AG04449 (cell line): ENCODE data around the gene HOXA13.
A peak's percentile ranks its signal among the peaks of the same experiment; 100 is the strongest.

ENCODE experiments used
- CTCF ChIA-PET: fragments of 350-600 bp; formaldehyde crosslinking; extraction: SDS; loops from one replicate; lab custom pipeline; 2021; ENCODE audit warnings: antibody characterized with exemption; lab: Yijun Ruan, JAX
- POLR2A ChIA-PET: fragments of 400-600, 350-600 bp; formaldehyde crosslinking; extraction: SDS; loops from one replicate; lab custom pipeline; 2020; ENCODE audit warnings: antibody characterized with exemption, inconsistent platforms; lab: Yijun Ruan, JAX
- DNase-seq: peaks from one replicate; pipeline ENCODE4 v3.0.0-alpha.2; 2010; ENCODE audit warnings: low read depth, low spot score
- H3K4me3 ChIP-seq: 2 replicates; pipeline ENCODE4 v1.5.1; 2011; ENCODE audit warnings: low read depth, mild to moderate bottlenecking, control low read depth, low read length
- CTCF ChIP-seq: IDR thresholded peaks from one replicate; pipeline ENCODE4 v1.5.1; 2011; ENCODE audit warnings: mild to moderate bottlenecking, moderate library complexity, low read length, control low read depth, inconsistent platforms; ENCODE audit not compliant: insufficient read depth; ENCODE audit errors: missing control alignments

HOXA13 gene

DNA sequence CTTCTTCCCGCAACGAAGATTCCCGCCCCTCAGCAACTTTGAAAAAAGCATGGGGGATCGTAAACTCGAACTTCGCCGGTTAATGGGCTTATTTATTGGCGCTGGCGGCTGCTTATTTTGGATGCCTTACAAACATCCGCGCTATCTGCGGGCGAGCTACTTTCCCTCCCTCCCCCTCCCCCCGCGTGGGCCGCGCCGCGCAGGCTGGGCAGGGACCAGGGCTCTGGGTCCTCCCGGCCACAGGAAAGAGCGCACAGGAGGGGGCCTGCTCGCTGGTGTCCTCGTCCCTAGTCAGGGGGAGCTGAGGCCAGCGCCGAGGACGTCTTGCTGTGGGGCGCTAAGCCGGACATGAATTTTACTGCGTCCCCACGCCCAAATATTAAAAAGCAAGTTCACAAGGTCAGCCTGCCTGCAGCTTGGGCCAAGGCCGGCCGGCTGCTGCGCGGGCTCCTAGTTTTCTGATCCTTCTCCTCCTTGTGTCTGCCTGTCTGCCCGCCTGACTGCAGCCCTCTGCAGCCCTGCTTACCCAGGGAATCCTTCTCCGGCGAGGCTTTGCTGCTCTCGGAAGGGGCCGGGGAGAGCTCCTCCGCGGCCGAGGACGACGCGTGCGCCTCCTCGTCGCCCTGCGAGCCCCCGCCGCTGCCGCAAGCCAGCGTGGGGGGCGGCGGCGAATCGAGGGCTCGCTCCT, 26.9 kb downstream of the HOXA13 start:
- ChIA-PET POLR2A (interaction anchor here (0.8 to 5.5 kb wide), 3 partner anchors 9 to 11 kb away, joined by 3 to 33 read pairs (median 9); partner anchors contain the start of gene HOXA11), CTCF (interaction anchor here (1.3 to 9.5 kb wide), 5 partner anchors 9 to 22 kb away, joined by 3 to 117 read pairs (median 3); partner anchors contain the start of genes HOXA3, HOXA7 and HOXA9)
- DNase-seq: no peak
- peak overlapping the region; percentile 75 for H3K4me3 ChIP-seq
- no peak for TF ChIP-seq CTCF

DNA sequence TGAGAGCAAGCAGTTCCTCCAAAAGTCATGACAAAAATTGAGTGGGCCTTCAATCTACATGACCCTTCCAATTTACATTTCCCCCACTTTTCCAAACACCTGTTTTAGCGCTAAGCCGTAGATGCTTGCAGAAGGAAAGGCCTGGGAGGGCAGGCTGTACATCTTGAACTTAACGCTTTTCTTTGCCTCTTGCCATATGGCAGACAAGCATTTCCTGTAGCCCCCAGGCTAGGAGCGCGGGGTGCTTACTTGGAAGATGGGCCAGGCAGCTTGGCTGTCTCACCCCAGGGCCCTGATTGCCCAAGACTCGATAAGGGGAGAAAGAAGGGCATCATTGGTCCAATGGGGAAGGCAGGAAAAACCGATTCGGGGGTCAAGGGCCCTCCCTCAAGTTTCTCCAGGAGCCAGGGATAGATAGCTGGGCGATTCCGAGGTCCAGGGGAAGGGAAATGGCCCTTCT, 27.5 kb downstream of the HOXA13 start:
- no peak for DNase-seq
- TF ChIP-seq CTCF: no peak
- ChIA-PET CTCF (interaction anchor here (1.0 to 9.5 kb wide), 8 partner anchors 6 to 1321 kb away, joined by 3 to 117 read pairs (median 3); partner anchors contain the start of genes HOXA3, HOXA7 and HOXA9), POLR2A (interaction anchor here (0.8 to 5.5 kb wide), 4 partner anchors 8 to 1316 kb away, joined by 3 to 33 read pairs (median 8); partner anchors contain the start of gene HOXA11)
- peak overlapping the region; percentile 75 for H3K4me3 ChIP-seq

- POLR2A ChIA-PET: interaction anchor here (1.3 to 5.5 kb wide), 4 partner anchors 7 to 1315 kb away, joined by 6 to 53 read pairs (median 21); partner anchors contain the start of gene HOXA11
Observed at GRCh38 chr7:27171637-27172314, 28.1 kb downstream of the HOXA13 start.

DNA sequence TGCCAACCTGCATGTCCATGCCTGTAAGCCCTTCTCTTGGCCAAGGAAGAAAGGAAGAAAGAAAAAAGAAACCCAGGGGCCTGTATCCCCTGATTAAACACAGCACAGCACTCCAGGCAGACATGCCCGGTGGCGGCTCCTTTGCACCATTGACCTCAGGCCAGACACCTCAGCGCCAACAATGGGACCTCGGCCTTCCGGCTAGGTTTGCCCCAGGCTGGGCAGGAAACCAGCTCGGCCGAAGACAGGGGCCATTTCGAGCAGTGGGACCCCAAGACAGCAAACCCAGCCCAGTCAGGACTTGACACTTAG, 28.6 kb downstream of the HOXA13 start:
- H3K4me3 ChIP-seq: peak overlapping the region; percentile 75
- POLR2A ChIA-PET: interaction anchor here (1.3 to 5.5 kb wide), 4 partner anchors 7 to 1315 kb away, joined by 6 to 53 read pairs (median 21); partner anchors contain the start of gene HOXA11
- DNase-seq: no peak
- CTCF ChIA-PET: interaction anchor here (1.0 to 9.5 kb wide), 5 partner anchors 7 to 1320 kb away, joined by 3 to 117 read pairs (median 4); partner anchors contain the start of gene HOXA9
- TF ChIP-seq CTCF: no peak

More at GRCh38 chr7:27171637-27172314, 28.1 kb downstream of the HOXA13 start:
- CTCF ChIA-PET: interaction anchor here (1.0 to 9.5 kb wide), 6 partner anchors 7 to 1320 kb away, joined by 3 to 117 read pairs (median 4); partner anchors contain the start of genes HOXA7 and HOXA9
- peak overlapping the region; percentile 75 for H3K4me3 ChIP-seq
- TF ChIP-seq CTCF: no peak
- DNase-seq: no peak

DNA sequence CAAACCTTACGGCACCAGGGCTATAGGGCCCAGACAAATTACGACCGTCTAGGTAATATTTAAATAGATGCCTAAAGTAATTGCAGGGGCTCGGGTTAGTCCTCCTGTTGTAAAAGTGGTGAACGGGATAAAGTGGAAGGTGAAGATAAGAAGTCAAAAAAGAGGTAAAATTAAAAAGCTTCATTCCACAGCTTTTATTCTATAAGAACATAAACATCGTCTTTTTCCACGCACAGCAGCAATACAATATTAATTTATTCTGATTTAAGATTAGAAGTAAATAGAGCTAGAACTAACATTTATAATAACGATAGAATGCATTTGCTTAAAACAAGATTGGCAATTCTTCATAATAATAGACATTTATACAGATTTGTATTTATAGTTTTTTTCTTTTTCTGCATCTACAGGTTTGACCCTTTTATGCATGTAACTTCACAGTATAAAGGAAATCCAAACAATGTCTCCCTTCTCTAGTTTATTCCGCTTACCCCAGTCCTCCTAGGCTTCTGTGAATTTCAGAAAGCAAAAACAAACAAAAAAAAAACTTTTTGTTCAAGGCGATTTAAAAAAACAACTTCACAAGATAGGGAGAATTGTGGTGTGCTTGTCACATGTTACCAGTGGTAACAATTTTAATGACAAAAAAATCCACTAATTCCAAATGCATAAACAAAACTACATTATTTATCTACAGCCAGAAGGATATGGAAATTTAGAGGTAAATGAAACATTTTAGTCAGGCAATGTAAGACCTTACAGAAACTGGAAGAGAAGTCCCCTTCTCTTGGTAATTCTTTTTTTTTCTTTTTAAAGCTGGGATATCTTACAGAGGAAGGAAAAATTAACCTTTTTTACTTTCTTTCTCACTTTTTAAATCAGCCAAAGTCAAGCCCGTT, 29.2 kb downstream of the HOXA13 start:
- peak overlapping the region; percentile 75 for H3K4me3 ChIP-seq
- TF ChIP-seq CTCF: no peak
- no peak for DNase-seq
- ChIA-PET CTCF (interaction anchor here (0.9 to 5.3 kb wide), 5 partner anchors 8 to 1315 kb away, joined by 3 to 48 read pairs (median 4); no protein-coding TSS in a partner anchor), POLR2A (interaction anchor here (1.1 to 4.2 kb wide), 3 partner anchors 8 to 1314 kb away, joined by 4 to 53 read pairs (median 6); no protein-coding TSS in a partner anchor)
